Ovary (tissue), 3 donors: ENCODE measurements around the gene PCDH1.

ENCODE experiments used
- POLR2A ChIP-seq: fragments of 450-650 bp; IDR thresholded peaks from one replicate; pipeline ENCODE4 v1.6.1; 2017; ENCODE audit warnings: antibody characterized with exemption, mild to moderate bottlenecking, moderate library complexity
- TF ChIP-seq, protein P1 (sequence below), 3 donors: fragments of 450-650 bp in 2 of 3; fragments of 200-600 bp in 1 of 3; IDR thresholded peaks; one replicate each; pipeline versions ENCODE4 v1.5.1 to v1.8.0; 2016 to 2022; ENCODE audit warnings: antibody characterized with exemption in 3 of 3, mild to moderate bottlenecking in 1 of 3
- donor health status: DM: no; HTN: no; CAD: no.

DNA sequence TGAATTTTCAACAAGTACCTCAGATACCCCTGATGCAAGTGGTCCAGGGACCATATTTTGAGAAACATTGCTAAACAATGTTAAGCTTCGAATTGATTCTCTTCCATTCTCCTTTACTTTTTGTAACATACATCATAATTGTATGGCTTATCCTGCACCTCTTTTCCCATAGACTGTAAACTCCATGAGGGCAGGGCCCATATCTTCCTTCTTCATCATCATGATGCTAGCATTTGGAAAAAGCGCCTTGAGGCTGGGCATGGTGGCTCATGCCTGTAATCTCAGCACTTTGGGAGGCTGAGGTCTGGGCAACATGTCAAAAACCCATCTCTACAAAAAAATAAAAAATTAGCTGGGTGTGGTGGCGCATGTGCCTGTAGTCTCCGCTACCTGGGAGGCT, 31.0 kb upstream of the PCDH1 start:
- TF ChIP-seq, protein P1, sequence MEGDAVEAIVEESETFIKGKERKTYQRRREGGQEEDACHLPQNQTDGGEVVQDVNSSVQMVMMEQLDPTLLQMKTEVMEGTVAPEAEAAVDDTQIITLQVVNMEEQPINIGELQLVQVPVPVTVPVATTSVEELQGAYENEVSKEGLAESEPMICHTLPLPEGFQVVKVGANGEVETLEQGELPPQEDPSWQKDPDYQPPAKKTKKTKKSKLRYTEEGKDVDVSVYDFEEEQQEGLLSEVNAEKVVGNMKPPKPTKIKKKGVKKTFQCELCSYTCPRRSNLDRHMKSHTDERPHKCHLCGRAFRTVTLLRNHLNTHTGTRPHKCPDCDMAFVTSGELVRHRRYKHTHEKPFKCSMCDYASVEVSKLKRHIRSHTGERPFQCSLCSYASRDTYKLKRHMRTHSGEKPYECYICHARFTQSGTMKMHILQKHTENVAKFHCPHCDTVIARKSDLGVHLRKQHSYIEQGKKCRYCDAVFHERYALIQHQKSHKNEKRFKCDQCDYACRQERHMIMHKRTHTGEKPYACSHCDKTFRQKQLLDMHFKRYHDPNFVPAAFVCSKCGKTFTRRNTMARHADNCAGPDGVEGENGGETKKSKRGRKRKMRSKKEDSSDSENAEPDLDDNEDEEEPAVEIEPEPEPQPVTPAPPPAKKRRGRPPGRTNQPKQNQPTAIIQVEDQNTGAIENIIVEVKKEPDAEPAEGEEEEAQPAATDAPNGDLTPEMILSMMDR (IDR thresholded peaks at IDR 0.05): no peak
- no peak for TF ChIP-seq POLR2A
